ENCODE results near the gene RTN4R.

DNA sequence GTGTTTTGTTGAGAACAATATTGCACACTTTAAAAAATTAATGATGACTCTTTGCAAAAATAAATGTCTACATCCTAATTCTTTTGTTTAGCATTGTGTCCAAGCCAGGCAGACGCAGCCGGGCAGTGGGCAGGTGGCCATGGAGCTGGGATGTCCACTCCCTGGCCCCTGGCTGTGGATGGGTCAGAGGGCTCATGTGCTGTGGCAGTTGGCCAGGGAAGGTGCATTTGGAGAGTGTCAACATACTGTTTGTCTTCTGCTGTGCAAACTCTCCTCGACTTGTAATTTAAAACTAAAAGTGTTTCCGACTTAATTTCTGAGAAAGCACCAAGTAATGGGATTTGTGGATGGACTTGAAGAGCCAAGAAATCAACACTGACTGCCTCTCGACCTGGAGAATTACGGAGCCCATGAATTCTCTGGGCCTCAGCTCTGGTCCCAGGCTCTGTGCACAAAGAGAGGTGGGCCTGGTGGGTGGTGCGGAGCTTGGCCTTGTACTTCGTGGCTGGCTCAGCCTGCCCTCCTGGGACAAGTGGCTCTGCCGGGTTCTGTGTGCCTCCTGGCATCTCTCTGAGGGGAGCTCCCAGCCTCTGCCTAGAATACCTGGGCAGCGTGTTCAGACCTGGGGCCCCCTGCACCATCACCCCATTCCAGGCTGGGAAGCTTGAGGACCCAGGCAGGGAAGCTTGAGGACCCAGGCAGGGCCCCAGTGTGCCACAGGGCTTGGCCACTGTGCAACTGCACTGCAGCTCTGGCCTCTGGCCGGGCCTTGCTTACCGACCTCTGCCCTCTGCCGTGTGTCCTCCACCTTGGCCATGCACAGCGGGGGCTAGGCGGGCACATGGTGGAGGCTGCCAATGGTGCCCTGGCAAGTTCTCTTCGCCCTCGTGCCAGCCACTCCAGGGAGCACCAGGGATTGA is 46.4 kb downstream of the RTN4R start:
- TF ChIP-seq, protein P1, sequence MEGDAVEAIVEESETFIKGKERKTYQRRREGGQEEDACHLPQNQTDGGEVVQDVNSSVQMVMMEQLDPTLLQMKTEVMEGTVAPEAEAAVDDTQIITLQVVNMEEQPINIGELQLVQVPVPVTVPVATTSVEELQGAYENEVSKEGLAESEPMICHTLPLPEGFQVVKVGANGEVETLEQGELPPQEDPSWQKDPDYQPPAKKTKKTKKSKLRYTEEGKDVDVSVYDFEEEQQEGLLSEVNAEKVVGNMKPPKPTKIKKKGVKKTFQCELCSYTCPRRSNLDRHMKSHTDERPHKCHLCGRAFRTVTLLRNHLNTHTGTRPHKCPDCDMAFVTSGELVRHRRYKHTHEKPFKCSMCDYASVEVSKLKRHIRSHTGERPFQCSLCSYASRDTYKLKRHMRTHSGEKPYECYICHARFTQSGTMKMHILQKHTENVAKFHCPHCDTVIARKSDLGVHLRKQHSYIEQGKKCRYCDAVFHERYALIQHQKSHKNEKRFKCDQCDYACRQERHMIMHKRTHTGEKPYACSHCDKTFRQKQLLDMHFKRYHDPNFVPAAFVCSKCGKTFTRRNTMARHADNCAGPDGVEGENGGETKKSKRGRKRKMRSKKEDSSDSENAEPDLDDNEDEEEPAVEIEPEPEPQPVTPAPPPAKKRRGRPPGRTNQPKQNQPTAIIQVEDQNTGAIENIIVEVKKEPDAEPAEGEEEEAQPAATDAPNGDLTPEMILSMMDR (IDR thresholded peaks at IDR 0.05), result no peak
- TF ChIP-seq SIN3A (IDR thresholded peaks at IDR 0.05; ENCODE audit: borderline replicate concordance, insufficient read depth, low read depth, low read length), result no peak
- TF ChIP-seq, protein P2, sequence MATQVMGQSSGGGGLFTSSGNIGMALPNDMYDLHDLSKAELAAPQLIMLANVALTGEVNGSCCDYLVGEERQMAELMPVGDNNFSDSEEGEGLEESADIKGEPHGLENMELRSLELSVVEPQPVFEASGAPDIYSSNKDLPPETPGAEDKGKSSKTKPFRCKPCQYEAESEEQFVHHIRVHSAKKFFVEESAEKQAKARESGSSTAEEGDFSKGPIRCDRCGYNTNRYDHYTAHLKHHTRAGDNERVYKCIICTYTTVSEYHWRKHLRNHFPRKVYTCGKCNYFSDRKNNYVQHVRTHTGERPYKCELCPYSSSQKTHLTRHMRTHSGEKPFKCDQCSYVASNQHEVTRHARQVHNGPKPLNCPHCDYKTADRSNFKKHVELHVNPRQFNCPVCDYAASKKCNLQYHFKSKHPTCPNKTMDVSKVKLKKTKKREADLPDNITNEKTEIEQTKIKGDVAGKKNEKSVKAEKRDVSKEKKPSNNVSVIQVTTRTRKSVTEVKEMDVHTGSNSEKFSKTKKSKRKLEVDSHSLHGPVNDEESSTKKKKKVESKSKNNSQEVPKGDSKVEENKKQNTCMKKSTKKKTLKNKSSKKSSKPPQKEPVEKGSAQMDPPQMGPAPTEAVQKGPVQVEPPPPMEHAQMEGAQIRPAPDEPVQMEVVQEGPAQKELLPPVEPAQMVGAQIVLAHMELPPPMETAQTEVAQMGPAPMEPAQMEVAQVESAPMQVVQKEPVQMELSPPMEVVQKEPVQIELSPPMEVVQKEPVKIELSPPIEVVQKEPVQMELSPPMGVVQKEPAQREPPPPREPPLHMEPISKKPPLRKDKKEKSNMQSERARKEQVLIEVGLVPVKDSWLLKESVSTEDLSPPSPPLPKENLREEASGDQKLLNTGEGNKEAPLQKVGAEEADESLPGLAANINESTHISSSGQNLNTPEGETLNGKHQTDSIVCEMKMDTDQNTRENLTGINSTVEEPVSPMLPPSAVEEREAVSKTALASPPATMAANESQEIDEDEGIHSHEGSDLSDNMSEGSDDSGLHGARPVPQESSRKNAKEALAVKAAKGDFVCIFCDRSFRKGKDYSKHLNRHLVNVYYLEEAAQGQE (IDR thresholded peaks at IDR 0.05; ENCODE audit: insufficient read depth in 1 of 2, low read depth in 2 of 2, low read length in 1 of 2), result no peak
- no peak for TF ChIP-seq POLR2AphosphoS5 (IDR thresholded peaks at IDR 0.05; ENCODE audit: low read depth, low read length)
- TF ChIP-seq TCF7L2 (IDR thresholded peaks at IDR 0.05; ENCODE audit: low read depth, low read length), result no peak

All from Panc1 (cell line).